HG03066 (cell line): Measurements from ENCODE around the gene TMEM238.
"Not testable (repeated sequence)": the region's sequence is repeated elsewhere in the genome, so short reads cannot be mapped to it uniquely, and the experiment has no call there.

Experiments
- ATAC-seq: cut with Tn5 transposase; IDR thresholded peaks from one replicate; pipeline ENCODE4 v1.9.1; 2021; ENCODE audit warnings: low read depth; ENCODE audit not compliant: unreplicated experiment

TMEM238 gene

GRCh38 chr19:55384131-55384919 lies at the start of gene TMEM238:
Gene TMEM238, minus strand, starts transcription at chr19:55384292. Its CDS starts 33 bp downstream, at chr19:55384259.
- no peak for ATAC-seq

- no peak for ATAC-seq
Measured at GRCh38 chr19:55433292-55433691, 49.2 kb upstream of the TMEM238 start.

- no peak for ATAC-seq
Measured at GRCh38 chr19:55432241-55432959, 48.3 kb upstream of the TMEM238 start.

- no peak for ATAC-seq
Measured at GRCh38 chr19:55431183-55431582, 47.1 kb upstream of the TMEM238 start.

- no peak for ATAC-seq
Measured at GRCh38 chr19:55426042-55426441, 42.0 kb upstream of the TMEM238 start.

- ATAC-seq: no peak
Measured at GRCh38 chr19:55424518-55424917, 40.4 kb upstream of the TMEM238 start.

- ATAC-seq: no peak
Measured at GRCh38 chr19:55423225-55424005, 39.3 kb upstream of the TMEM238 start.

GRCh38 chr19:55421281-55421680 lies 37.2 kb upstream of the TMEM238 start:
- ATAC-seq: not testable (repeated sequence)

GRCh38 chr19:55419624-55420236 lies 35.6 kb upstream of the TMEM238 start:
- no peak for ATAC-seq

GRCh38 chr19:55419103-55419502 lies 35.0 kb upstream of the TMEM238 start:
- ATAC-seq: no peak

GRCh38 chr19:55418185-55418584 lies 34.1 kb upstream of the TMEM238 start:
- ATAC-seq: no peak

GRCh38 chr19:55410168-55410567 lies 26.1 kb upstream of the TMEM238 start:
- no peak for ATAC-seq

GRCh38 chr19:55409179-55409578 lies 25.1 kb upstream of the TMEM238 start:
- ATAC-seq: not testable (repeated sequence)

GRCh38 chr19:55408533-55408872 lies 24.4 kb upstream of the TMEM238 start:
- no peak for ATAC-seq

- ATAC-seq: peak; percentile 84
Measured at GRCh38 chr19:55407800-55408532, 23.9 kb upstream of the TMEM238 start.

GRCh38 chr19:55407550-55407799 lies 23.4 kb upstream of the TMEM238 start, which contains the start of gene UBE2S:
Gene UBE2S, minus strand, starts transcription at chr19:55407788. Its CDS starts 199 bp downstream, at chr19:55407589.
- not testable (repeated sequence) for ATAC-seq

GRCh38 chr19:55406826-55407549 lies 22.9 kb upstream of the TMEM238 start:
- no peak for ATAC-seq

GRCh38 chr19:55406091-55406825 lies 22.2 kb upstream of the TMEM238 start:
- ATAC-seq: no peak

GRCh38 chr19:55405638-55406037 lies 21.5 kb upstream of the TMEM238 start:
- ATAC-seq: no peak
